Thymus (tissue), 14 donors: Measurements from ENCODE around the gene ARMH4. TPM values are rescaled to one million over a fixed set of nuclear protein-coding genes. Genes with fewer than 3 reads are reported as not detected.

Experiments
- DNase-seq, 9 donors: peaks; one replicate each; pipeline ENCODE4 v3.0.0-alpha.2; 2013; ENCODE audit warnings: low spot score in 9 of 9, low read depth in 6 of 9, missing footprints in 1 of 9
- H3K27ac ChIP-seq, 2 donors: one replicate each; pipeline ENCODE4 v1.5.1; 2013; ENCODE audit warnings: control low read depth in 1 of 2, low read depth in 1 of 2, low read length in 1 of 2, mild to moderate bottlenecking in 1 of 2, moderate library complexity in 1 of 2
- H3K27me3 ChIP-seq, 2 donors: one replicate each; pipeline ENCODE4 v1.5.1; 2013; ENCODE audit warnings: low read length in 1 of 2; ENCODE audit not compliant: control insufficient read depth in 2 of 2, insufficient read depth in 1 of 2
- H3K36me3 ChIP-seq, 2 donors: one replicate each; pipeline ENCODE4 v1.5.1; 2013; ENCODE audit warnings: low read length in 1 of 2, mild to moderate bottlenecking in 1 of 2, moderate library complexity in 1 of 2; ENCODE audit not compliant: control insufficient read depth in 2 of 2, insufficient read depth in 2 of 2
- H3K4me1 ChIP-seq, 2 donors: one replicate each; pipeline ENCODE4 v1.5.1; 2013; ENCODE audit warnings: low read length in 2 of 2; ENCODE audit not compliant: control insufficient read depth in 2 of 2, insufficient read depth in 2 of 2
- H3K4me3 ChIP-seq, 2 donors: one replicate each; pipeline ENCODE4 v1.5.1; 2013; ENCODE audit warnings: low read length in 2 of 2, control low read depth in 1 of 2, mild to moderate bottlenecking in 1 of 2
- H3K9me3 ChIP-seq, 2 donors: one replicate each; pipeline ENCODE4 v1.5.1; 2013; ENCODE audit warnings: low read length in 1 of 2, mild to moderate bottlenecking in 1 of 2; ENCODE audit not compliant: control insufficient read depth in 2 of 2, insufficient read depth in 1 of 2
- WGBS: extraction: QIAGEN DNeasy Blood & Tissue Kit; methylation state at CpG from one replicate; pipeline ENCODE4 v1.1.7; 2013; 5-methylcytosine and 5-hydroxymethylcytosine counted together
- long read RNA-seq, 10 donors: transcript quantifications; one replicate each; lab custom pipeline, GENCODE V29; 2026
- polyA plus RNA-seq: library from polyadenylated mRNA; stranded (reverse); fragments of 200-250 nt; gene quantifications from one replicate; pipeline ENCODE4 v1.2.3, GENCODE V29; 2013
- total RNA-seq: library from RNA; stranded (reverse); fragments of 120-200 nt; gene quantifications from one replicate; pipeline ENCODE4 v1.2.4, GENCODE V29; 2013
- donor health status: healthy.

Gene ARMH4, protein sequence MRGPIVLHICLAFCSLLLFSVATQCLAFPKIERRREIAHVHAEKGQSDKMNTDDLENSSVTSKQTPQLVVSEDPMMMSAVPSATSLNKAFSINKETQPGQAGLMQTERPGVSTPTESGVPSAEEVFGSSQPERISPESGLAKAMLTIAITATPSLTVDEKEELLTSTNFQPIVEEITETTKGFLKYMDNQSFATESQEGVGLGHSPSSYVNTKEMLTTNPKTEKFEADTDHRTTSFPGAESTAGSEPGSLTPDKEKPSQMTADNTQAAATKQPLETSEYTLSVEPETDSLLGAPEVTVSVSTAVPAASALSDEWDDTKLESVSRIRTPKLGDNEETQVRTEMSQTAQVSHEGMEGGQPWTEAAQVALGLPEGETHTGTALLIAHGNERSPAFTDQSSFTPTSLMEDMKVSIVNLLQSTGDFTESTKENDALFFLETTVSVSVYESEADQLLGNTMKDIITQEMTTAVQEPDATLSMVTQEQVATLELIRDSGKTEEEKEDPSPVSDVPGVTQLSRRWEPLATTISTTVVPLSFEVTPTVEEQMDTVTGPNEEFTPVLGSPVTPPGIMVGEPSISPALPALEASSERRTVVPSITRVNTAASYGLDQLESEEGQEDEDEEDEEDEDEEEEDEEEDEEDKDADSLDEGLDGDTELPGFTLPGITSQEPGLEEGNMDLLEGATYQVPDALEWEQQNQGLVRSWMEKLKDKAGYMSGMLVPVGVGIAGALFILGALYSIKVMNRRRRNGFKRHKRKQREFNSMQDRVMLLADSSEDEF
- total RNA-seq (1.6 TPM), polyA plus RNA-seq (0.82 TPM)
- long read RNA-seq, donor 1, partial matches to known transcripts: 7 of 7 reads
- long read RNA-seq, donor 1, other reads (novel, unspliced or antisense): 0 of 7 reads
- long read RNA-seq, donor 2: 0 reads
- long read RNA-seq, donor 3: 0 reads
- long read RNA-seq, donor 4, full-length matches to known transcripts: 1 of 1 reads
- long read RNA-seq, donor 4, partial matches to known transcripts: 0 of 1 reads
- long read RNA-seq, donor 4, other reads (novel, unspliced or antisense): 0 of 1 reads
- long read RNA-seq, donor 5, partial matches to known transcripts: 887 of 951 reads
- long read RNA-seq, donor 5, other reads (novel, unspliced or antisense): 64 of 951 reads
- long read RNA-seq, donor 6, full-length matches to known transcripts: 1 of 75 reads
- long read RNA-seq, donor 6, partial matches to known transcripts: 56 of 75 reads
- long read RNA-seq, donor 6, other reads (novel, unspliced or antisense): 18 of 75 reads
- long read RNA-seq, donor 7: 0 reads
- long read RNA-seq, donor 8, partial matches to known transcripts: 78 of 120 reads
- long read RNA-seq, donor 8, other reads (novel, unspliced or antisense): 42 of 120 reads
- long read RNA-seq, donor 9: 0 reads
- long read RNA-seq, donor 10, partial matches to known transcripts: 192 of 283 reads
- long read RNA-seq, donor 10, other reads (novel, unspliced or antisense): 91 of 283 reads

DNA sequence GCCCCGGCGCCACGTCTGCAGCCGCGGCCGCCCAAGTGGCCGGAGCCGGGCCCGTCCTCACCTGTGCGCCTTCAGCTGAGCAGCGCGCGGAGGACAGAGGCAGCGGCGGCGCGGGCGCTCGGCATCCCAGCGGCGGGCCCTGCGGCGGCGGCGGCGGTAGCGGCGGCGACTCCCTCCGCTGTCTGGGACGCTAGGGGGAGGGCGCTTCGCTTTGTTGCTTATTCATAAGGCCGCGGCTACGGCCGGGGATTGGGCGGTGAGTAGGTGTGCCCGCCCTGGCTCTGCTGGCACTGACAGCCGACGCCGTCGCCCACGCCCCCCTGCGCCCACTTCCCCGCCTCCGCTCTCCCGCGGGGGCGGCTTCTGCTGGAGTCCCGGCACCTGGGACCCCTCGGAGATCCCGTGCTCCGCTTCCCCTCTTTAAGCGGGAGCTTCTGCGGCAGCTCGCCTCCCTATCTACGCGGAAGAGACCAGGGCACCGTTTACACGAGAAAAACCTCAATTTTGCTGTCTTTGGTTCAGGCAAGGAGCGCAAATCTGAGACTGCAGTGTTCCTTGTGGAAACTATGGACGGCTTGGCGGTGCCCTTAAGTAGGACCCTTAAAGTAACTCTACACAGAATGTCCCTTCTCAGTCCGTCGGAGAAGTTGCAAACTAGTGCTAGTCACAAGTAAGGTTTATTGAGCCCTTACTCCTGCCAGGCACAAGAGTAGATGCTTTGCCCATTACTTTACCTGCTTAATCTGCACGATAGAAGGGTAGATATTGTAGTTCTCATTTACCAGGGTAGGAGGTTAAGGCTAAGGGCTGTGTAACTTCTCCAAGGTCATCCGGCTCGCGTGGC lies at the start of gene ARMH4:
Gene ARMH4, minus strand, starts transcription at position 200 of the 844 bp plus-strand sequence. CDS start 12,855 bp downstream, outside the sequence.
- no peaks in the 10 kb centered on the region for H3K36me3 ChIP-seq
- peaks cover 4 to 10% of the 10 kb centered on the region in 2 donors for H3K4me1 ChIP-seq
- WGBS: 1% methylated on average over 70 of the region's 70 CpGs
- H3K4me3 ChIP-seq: peak within 1 kb of the TSS; percentile 42 to 69
- H3K9me3 ChIP-seq: no peaks in the 10 kb centered on the region
- no peak within 1 kb of the TSS for H3K27ac ChIP-seq
- peak in 7 of 9 donors; percentile 15 to 87 (median 73) for DNase-seq
- peaks cover 32 to 48% of the 10 kb centered on the region in 2 donors for H3K27me3 ChIP-seq

DNA sequence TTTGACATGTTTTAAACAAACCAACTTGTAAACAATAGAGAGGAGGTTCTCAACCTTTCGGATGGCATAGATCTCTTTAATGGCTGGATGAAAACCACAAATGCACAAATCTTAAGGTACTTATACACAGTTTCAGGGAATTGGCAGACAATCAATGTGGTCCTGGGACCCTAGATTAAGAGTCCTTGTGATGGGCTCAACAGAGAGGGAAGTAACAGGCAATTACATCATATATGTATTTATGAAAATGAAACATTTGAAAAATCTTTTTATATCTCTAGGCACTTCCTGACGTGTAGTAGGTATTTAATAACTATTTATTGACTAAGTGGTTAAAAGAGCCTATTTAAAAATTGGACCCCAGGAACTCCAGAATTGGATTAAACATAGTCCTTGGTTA lies 48.8 kb upstream of the ARMH4 start:
- 7% methylated on average over 2 of the region's 2 CpGs for WGBS
- H3K4me1 ChIP-seq: peaks cover 0 to 7% of the 10 kb centered on the region in 2 donors
- peak in 1 of 9 donors; percentile 2 for DNase-seq
- H3K27ac ChIP-seq: no peak overlapping the region
- no peaks in the 10 kb centered on the region for H3K9me3 ChIP-seq
- peaks cover 0 to 3% of the 10 kb centered on the region in 2 donors for H3K27me3 ChIP-seq
- H3K4me3 ChIP-seq: peak overlapping the region; percentile 87 to 88
- H3K36me3 ChIP-seq: peaks cover 0 to 3% of the 10 kb centered on the region in 2 donors

DNA sequence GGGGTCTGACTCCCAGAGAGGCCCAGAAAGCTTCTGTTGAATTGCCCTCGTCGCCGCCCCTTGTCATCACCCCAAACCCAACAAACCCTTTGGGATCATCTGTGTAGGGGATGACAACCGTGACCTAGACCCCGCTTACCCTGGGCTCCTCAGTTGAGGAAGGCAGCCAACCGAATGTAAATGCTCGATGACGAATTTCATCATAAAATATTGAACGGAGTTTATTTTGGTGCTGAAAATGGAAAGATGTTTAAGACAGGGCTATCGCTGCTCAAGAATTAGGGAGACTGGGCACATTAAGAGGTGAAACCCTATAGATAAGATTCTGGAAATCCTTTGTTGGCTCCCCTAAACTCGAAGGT lies 48.4 kb upstream of the ARMH4 start:
- Histone ChIP-seq H3K9me3 (no peaks in the 10 kb centered on the region), H3K27ac (peak overlapping the region; percentile 84 to 98), H3K4me3 (peak overlapping the region; percentile 87 to 88), H3K36me3 (peaks cover 0 to 3% of the 10 kb centered on the region in 2 donors), H3K4me1 (peaks cover 0 to 7% of the 10 kb centered on the region in 2 donors), H3K27me3 (peaks cover 0 to 3% of the 10 kb centered on the region in 2 donors)
- under 1% methylated on average over 11 of the region's 11 CpGs for WGBS
- DNase-seq: peak in 1 of 9 donors; percentile 5

- under 1% methylated on average over 78 of the region's 78 CpGs for WGBS
- peaks cover 0 to 3% of the 10 kb centered on the region in 2 donors for H3K36me3 ChIP-seq
- peak within 1 kb of the TSS; percentile 87 to 88 for H3K4me3 ChIP-seq
- peaks cover 0 to 7% of the 10 kb centered on the region in 2 donors for H3K4me1 ChIP-seq
- peak within 1 kb of the TSS; percentile 84 to 98 for H3K27ac ChIP-seq
- H3K27me3 ChIP-seq: peaks cover 0 to 3% of the 10 kb centered on the region in 2 donors
- DNase-seq: peak; percentile 63 to 92 (median 78)
- H3K9me3 ChIP-seq: no peaks in the 10 kb centered on the region
Measured at GRCh38 chr14:58199726-58200479, 47.9 kb upstream of the ARMH4 start, which contains the start of gene ACTR10. TSS of gene ACTR10 (plus strand) at chr14:58200149. CDS start at chr14:58200218, 69 bp downstream.

- no peak overlapping the region for H3K27ac ChIP-seq
- H3K9me3 ChIP-seq: no peaks in the 10 kb centered on the region
- H3K4me3 ChIP-seq: no peak overlapping the region
- peaks cover 0 to 6% of the 10 kb centered on the region in 2 donors for H3K27me3 ChIP-seq
- H3K36me3 ChIP-seq: peaks cover 0 to 3% of the 10 kb centered on the region in 2 donors
- DNase-seq: no peak
- WGBS: 96% methylated on average over 5 of the region's 5 CpGs
- H3K4me1 ChIP-seq: peaks cover 0 to 7% of the 10 kb centered on the region in 2 donors
Measured at GRCh38 chr14:58198086-58198485, 46.1 kb upstream of the ARMH4 start.

DNA sequence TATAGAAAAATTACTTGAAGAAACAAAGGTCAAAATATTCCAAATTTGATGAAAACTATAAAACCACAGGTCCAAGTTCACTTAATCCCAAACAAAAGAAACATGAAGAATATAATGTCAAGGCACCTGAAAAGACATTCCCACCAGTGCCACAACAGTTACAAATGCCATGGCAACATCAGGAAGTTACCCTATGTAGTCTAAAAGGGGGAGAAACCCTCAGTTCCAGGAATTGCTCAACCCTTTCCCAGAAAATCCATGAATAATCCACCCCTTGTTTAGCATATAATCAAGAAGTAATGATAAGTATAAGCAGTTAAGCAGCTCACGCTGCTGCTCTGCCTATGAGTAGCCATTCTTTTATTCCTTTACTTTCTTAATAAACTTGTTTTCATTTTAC lies 44.2 kb upstream of the ARMH4 start:
- H3K36me3 ChIP-seq: no peaks in the 10 kb centered on the region
- H3K27ac ChIP-seq: no peak overlapping the region
- no peaks in the 10 kb centered on the region for H3K9me3 ChIP-seq
- DNase-seq: no peak
- H3K27me3 ChIP-seq: peaks cover 0 to 6% of the 10 kb centered on the region in 2 donors
- peaks cover 0 to 2% of the 10 kb centered on the region in 2 donors for H3K4me1 ChIP-seq
- WGBS: 97% methylated on average over 1 of the region's 1 CpG
- H3K4me3 ChIP-seq: no peak overlapping the region

GRCh38 chr14:58193542-58193941 lies 41.5 kb upstream of the ARMH4 start:
- DNase-seq: no peak
- peaks cover 0 to 6% of the 10 kb centered on the region in 2 donors for H3K27me3 ChIP-seq
- WGBS: 93% methylated on average over 2 of the region's 2 CpGs
- no peak overlapping the region for H3K27ac ChIP-seq
- H3K36me3 ChIP-seq: no peaks in the 10 kb centered on the region
- no peaks in the 10 kb centered on the region for H3K4me1 ChIP-seq
- H3K4me3 ChIP-seq: no peak overlapping the region
- no peaks in the 10 kb centered on the region for H3K9me3 ChIP-seq
